T-helper 22 cell (primary cell): Measurements from ENCODE around the gene COL5A1.

ENCODE experiments used
- DNase-seq: peaks from one replicate; pipeline ENCODE4 v3.0.0-alpha.2; 2020; ENCODE audit warnings: low read depth

Gene COL5A1

GRCh38 chr9:134766587-134766986, 125.0 kb downstream of the COL5A1 start:
- DNase-seq = no peak

DNA sequence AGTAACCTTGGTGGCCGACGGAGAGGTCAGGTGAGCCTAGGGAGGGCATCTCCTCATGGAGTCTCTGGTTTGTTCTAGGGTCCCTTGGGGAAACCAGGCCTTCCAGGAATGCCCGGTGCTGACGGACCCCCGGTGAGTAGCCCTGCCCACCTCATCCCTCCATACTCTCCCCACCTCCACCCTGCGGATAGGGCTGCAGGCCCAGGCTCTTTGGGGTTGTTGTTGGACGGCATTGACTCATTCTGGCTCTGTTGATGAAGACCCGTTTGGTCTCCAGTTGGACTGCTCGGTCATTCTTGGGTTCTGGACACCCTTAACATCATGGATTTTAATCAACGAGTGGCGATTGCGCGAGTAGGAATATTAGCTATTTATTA, 126.7 kb downstream of the COL5A1 start:
- DNase-seq = no peak

- DNase-seq = no peak
Measured at GRCh38 chr9:134768709-134769351, 127.2 kb downstream of the COL5A1 start.

- DNase-seq = no peak
Measured at GRCh38 chr9:134770972-134771971, 129.7 kb downstream of the COL5A1 start.

DNA sequence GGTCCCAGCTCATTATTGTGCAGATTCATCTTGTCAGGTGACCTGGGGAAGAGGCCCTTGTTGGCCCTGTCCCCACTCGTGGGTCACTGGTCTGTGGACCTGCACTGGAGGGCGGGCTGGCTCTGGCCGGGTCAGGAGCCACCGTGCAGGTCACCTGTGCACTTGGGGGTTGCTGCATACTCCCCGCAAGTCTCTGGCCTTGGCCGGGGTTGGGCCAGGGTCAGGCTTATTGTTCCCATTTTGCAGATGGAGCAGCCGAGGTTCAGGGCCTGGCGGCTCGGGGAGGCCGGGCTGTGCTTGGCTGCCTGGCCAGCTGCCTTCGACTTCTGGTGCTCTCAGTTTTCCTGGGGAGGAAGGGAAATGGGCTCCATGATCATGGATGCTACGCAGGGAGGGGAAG, 130.7 kb downstream of the COL5A1 start:
- DNase-seq = no peak

DNA sequence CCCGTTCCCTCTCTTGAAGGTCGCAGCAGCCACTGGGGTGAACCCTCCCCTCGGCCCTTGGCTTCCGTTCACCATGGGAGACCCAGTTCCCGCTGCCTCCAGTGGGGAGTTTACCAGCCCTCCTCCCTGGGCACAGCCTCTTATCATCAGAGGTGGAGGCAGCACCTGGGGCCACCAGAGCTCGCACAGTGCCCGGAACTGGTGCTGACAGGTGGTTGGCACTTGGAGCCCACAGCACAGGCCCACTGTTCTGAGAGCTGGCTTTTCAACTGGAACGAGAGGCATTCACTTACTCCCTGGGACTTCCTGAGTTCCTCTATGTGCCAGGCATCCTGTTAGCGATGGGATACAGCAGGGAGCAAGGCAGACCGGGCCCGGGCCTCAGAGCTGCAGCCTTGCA, 132.2 kb downstream of the COL5A1 start:
- no peak for DNase-seq

DNA sequence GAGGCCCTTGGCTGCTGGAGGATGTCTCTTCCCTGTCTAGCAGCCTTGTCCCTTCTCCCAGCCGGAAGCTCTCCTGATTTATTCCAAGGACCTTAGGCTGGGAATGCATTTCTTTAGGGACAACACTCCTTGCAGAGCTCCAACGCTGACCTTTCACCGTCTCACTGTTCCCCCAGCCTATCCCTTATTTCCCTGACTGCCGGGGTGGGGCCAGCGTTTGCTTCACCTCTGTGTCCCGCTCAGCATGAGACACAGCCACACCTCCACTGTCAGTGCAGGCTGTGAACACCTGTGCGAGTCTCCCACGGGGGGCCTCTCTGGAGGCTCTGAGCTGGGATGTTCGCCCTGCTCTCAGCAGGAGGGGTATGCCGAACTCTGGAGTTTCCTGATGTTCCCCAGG, 132.8 kb downstream of the COL5A1 start:
- DNase-seq = no peak

DNA sequence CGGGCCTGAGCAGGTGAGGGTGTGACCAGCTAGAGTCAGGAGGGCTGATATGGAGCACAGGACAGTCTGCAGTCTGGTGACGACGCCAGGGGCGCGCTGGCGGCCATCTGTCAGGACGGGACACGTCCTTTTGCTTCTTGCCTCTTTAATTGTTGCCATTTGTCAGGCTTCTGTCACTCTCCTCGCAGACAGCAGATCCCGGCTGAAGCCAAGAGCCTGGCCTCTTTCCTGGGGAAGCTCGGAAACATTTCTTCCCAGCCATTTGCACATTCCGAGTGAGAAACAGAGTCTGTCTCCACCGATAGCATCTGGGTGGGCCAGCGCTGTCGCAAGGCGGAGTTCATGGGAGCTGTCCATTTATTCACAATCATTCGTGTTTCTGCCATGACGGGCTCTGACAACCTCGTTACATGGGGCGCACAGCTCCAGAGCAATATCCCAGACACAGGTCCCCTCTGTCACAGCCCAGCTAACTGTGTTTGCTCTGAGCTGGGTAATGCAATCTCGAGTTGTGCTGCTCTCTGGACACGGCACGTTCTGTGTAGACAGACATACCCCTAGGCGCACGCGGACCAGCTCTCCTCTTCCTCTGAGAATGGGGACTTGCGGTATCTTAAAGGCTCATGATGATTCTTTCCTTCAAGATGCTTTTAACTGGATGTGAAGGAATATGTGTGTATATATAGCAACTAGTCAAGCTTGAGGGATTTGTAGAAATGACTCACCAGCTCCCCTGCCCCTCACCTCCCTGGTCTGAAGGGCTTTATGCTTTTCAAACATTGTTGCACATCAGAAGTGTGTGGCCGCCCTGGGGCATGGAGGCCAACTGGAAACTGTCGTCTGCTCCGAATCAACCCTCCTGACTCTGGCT, 133.7 kb downstream of the COL5A1 start:
- no peak for DNase-seq

DNA sequence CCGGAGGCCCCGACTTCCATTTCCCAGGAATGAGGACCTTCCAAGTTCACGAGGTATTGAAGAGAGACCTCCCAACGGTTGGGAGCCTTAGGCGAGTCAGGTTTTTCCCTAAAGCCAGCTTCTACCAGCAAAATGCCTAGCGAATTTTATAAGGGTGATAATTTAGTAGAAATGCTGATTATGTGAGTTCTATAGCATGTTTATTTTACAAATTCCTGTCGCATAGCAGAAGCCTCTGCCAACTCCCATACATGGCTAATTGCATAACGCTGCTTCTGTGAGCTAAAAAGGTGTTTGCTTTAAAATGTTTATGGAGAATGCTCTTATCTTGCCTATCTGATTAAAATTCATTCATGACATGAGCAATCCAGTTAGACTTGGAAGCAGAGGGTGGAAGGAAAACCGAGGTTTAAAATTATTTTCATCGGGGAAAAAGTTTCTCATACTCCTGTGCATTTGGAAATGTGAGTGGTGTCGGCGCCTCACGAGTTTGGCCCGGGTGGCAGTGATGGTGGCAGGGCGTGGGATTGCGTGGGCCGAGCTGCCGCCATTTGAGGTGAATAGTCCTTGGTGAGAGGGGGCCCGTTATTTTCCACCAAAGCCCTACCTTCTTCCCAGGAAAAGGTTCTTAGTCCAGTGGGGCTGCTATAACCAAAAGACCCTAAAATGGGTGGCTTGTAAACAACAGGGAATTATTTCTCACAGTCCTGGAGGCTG, 134.6 kb downstream of the COL5A1 start:
- DNase-seq = no peak

GRCh38 chr9:134777153-134777552, 135.6 kb downstream of the COL5A1 start:
- DNase-seq = no peak

GRCh38 chr9:134778156-134778555, 136.6 kb downstream of the COL5A1 start:
- DNase-seq = no peak

- no peak for DNase-seq
Measured at GRCh38 chr9:134778841-134779411, 137.3 kb downstream of the COL5A1 start.

- DNase-seq = no peak
Measured at GRCh38 chr9:134779640-134780039, 138.0 kb downstream of the COL5A1 start.

GRCh38 chr9:134781591-134782302, 140.1 kb downstream of the COL5A1 start:
- DNase-seq = no peak

DNA sequence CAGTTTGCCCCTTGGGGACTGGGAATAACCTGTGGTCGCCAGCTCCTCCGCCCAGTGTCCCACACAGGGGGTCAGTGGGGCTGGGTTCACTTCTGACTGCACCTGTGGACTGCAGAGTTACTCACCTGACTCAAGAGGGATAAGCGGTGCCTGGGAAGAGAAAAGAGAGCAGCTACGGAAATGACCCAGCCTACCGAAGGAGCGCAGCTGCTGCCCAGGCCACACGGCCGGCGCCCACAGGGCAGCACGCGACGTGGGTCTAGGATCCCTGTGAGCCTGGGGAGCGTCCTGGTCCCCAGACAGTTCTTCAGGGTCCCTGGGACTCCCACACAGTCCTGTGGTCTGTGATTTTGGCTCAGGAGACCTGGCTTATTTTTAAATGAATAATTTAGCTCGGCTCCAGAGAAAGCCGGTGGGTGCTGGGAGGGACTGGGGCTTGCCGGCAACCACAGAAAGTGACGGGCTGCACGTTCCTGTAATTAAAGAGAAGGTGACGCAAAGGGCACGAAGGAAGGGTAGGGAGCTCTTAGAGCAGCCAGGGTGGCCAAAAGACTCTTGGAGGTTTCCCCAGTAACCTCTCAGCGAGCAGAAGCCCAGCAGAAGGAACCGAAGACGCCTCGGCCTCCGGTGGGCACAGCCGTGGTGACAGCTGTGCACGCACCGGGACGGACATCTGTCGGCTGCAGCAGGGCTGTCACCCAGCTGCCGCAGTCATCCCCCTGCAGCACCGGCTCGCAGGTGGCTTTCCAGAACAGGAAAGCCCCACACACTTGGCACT, 141.5 kb downstream of the COL5A1 start:
- no peak for DNase-seq

GRCh38 chr9:134783699-134784039, 142.1 kb downstream of the COL5A1 start:
- no peak for DNase-seq

DNA sequence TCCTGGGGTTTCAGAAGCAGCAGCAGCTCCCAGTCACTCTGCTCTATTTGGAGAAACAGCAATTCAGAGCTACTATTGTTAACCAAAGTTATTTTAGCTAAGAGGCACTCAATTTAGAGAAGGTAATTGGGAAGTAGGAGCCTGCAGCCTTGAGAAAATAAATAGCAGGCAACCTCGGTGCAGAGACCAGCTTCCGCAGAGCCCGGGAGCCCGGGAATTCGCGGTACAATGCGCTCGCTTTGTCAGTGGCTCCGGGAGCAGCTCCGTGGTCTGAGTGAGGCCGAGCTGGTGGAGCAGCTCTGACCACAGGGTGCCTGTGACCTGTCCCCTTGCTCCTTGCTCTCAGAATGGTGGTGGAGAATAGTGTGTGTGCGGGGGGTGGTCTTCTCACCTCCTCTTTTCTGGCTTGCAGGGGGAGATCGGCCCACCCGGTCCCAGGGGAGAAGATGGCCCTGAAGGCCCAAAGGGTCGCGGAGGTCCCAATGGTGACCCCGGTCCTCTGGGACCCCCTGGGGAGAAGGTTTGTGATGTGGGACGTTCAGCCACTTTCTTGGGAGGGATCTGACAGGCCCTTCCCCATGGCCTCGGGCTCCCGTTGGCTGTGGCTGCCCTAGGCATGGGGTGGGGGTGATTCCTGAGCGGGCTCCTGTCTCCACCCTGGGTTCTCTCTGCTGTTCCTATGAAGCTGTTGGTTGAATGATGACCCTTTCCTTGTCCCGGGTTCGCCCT, 143.1 kb downstream of the COL5A1 start:
- no peak for DNase-seq

- no peak for DNase-seq
Measured at GRCh38 chr9:134785325-134786108, 143.9 kb downstream of the COL5A1 start.
